GM12892 (cell line): Measurements from ENCODE around the gene TCEAL7. TPM values are rescaled to one million over a fixed set of nuclear protein-coding genes. Genes with fewer than 3 reads are reported as not detected.
A peak's percentile ranks its signal among the peaks of the same experiment; 100 is the strongest.
"Not testable (repeated sequence)": the region's sequence is repeated elsewhere in the genome, so short reads cannot be mapped to it uniquely, and the experiment has no call there.

Source experiments
- DNase-seq: peaks from one replicate; pipeline ENCODE4 v3.0.0; 2011; ENCODE audit not compliant: insufficient read length
- FAIRE-seq: peaks from 2 replicates; lab custom pipeline; 2011; peaks lifted over from hg19 to GRCh38; lab: Jason Lieb, UNC
- POLR2A ChIP-seq: IDR thresholded peaks from 2 replicates; pipeline ENCODE4 v1.6.1; 2011; ENCODE audit warnings: low read depth, low read length, control low read depth
- POLR2AphosphoS5 ChIP-seq: IDR thresholded peaks from 2 replicates; pipeline ENCODE4 v1.6.1; 2011; ENCODE audit warnings: low read depth, low read length, control low read depth
- TAF1 ChIP-seq: IDR thresholded peaks from 2 replicates; pipeline ENCODE4 v1.6.1; 2011; ENCODE audit warnings: low read depth, mild to moderate bottlenecking, control low read depth, low read length, borderline replicate concordance
- polyA plus RNA-seq: library from polyadenylated mRNA; unstranded; fragments of >200 nt; gene quantifications from one replicate; pipeline ENCODE4 v1.2.1, GENCODE V29; 2012; ENCODE audit warnings: missing spikeins, inconsistent platforms; ENCODE audit not compliant: missing spikeins

The TCEAL7 gene, protein sequence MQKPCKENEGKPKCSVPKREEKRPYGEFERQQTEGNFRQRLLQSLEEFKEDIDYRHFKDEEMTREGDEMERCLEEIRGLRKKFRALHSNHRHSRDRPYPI
- not detected for polyA plus RNA-seq

GRCh38 chrX:103329991-103330390, at the start of gene TCEAL7:
TSS of gene TCEAL7 (plus strand) at chrX:103330239. CDS start at chrX:103331404, 1,165 bp downstream.
- FAIRE-seq (no peak), DNase-seq (no peak)
- TF ChIP-seq POLR2AphosphoS5 (no peak), POLR2A (no peak), TAF1 (no peak)

- no peak for DNase-seq
- TF ChIP-seq POLR2AphosphoS5 (no peak), POLR2A (no peak), TAF1 (no peak)
- no peak for FAIRE-seq
Observed at GRCh38 chrX:103293118-103293517, 36.9 kb upstream of the TCEAL7 start.

DNA sequence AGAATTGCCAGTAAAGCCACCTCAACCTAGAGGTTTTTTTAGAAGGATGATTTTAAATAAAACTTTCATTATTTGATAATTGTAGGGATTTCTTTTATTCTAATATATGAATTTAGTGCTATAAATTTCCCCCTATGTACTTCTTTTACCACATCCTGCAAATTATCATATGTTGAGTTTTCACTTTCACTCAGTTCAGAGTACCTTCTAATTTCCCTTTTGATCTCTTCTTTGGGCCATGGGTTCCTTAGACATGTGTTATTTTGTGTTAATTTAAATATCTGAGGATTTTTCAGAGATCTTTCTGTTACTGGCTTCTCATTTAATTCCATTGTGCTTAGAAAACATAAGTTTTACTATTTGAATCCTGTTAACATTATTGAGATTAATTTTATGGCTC, 25.3 kb upstream of the TCEAL7 start:
- DNase-seq: no peak
- TF ChIP-seq TAF1: no peak
- no peak for TF ChIP-seq POLR2AphosphoS5
- no peak for TF ChIP-seq POLR2A
- FAIRE-seq: no peak

DNA sequence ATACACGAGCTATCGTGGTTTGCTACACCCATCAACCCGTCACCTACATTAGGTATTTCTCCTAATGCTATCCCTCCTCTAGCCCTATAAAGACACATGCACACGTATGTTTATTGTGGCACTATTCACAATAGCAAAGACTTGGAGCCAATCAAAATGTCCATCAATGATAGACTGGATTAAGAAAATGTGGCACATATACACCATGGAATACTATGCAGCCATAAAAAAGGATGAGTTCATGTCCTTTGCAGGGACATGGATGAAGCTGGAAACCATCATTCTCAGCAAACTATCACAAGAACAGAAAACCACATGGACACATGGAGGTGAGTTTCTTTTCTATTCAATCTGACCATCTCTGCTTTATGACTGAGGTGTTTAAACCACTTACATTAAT, 24.4 kb upstream of the TCEAL7 start:
- DNase-seq, FAIRE-seq: not testable (repeated sequence)

DNA sequence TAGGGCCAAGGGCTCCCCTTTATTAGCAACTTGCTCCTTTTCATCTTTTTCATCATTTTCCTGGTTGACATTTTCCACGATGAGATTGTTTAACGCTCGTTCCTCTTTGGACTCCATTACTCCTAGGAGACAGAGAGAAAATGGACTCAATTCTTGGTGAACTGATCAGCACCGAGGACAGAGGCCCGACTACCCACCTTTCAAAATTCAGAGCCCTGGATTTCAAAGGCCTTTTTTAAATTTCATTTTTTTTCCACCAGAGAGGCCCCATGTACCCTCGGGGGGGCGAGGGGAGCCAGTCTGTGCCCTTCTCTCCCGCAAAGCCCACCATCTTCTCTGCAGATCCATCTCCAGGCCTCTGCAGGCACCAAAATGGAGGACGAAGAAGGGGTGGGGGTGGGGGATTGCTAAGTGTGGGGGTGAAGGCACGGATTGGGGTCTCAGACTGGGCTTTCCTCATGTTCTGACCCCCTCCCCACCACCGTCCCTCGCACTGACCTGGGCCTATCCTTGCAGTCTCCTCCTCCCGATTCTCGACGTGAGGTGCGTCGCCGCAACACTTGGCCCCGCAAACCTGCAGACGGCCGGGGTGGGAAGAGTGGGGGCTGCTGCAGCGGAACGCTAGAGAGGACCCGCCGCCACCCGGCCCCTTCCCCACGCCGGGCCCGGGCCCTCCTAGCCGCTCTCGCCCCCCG, 20.0 kb upstream of the TCEAL7 start:
- DNase-seq (no peak), FAIRE-seq (no peak)
- TF ChIP-seq POLR2A (no peak), POLR2AphosphoS5 (no peak), TAF1 (no peak)

GRCh38 chrX:103310555-103311398, 19.3 kb upstream of the TCEAL7 start, which contains the start of gene BEX2:
TSS of gene BEX2 (minus strand) at chrX:103310990. CDS start at chrX:103309976, 1,014 bp downstream.
- TF ChIP-seq TAF1: no peak
- no peak for TF ChIP-seq POLR2AphosphoS5
- TF ChIP-seq POLR2A: no peak
- FAIRE-seq: no peak
- peak; percentile 39 for DNase-seq

DNA sequence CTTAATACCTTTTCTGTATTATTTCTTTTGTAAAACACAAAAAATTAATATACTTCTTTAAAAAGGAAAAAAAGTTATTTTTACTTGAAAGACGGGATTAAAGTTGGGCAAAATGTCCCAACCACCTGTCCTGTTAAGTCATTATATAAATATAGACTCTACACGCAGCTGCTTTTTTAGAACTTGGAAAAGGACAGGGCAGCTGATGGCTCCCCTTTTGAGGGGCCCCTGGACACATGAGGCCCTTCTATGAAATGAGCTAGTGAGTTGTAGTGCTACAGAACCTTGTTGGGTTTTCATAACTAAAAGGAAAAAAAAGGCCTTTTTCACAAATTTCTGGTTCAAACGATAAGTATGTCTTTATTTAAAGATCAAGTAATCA, 18.6 kb upstream of the TCEAL7 start:
- DNase-seq (no peak), FAIRE-seq (no peak)
- TF ChIP-seq TAF1: no peak
- TF ChIP-seq POLR2AphosphoS5: no peak

DNA sequence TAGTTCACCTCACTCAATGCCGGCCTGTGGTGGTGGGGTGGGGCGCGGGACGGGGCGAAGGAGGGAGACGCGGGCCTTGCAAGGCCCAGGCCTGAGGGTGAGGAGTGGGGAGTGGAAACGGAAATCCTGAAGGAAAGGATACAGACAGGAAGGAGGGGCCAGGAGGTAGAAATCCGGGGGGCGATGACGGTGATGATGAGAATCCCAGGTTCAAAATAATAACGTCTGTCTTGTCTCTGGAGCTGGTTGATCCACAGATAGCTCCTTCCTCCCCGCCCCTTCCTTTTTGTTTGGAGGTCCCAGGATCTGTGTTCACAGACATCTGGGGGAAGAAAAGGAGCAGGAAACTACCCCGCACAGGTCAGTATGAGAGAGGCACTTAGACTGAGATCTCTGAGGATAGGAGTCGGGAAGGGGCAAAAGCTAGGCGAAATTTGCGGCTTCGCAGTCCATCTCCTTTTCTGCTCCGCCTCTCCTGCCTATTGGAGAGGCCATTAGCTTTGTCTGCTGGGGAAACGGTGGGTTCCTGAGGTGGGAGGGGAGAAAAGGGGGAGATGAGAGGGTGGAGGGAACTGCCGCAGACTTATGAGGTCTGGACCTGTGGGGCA, 746 bp downstream of the TCEAL7 start:
- TF ChIP-seq TAF1: no peak
- TF ChIP-seq POLR2A: no peak
- TF ChIP-seq POLR2AphosphoS5: no peak
- DNase-seq (no peak), FAIRE-seq (no peak)

GRCh38 chrX:103338663-103339062, 8.6 kb downstream of the TCEAL7 start:
- DNase-seq (no peak), FAIRE-seq (no peak)
- no peak for TF ChIP-seq POLR2A
- no peak for TF ChIP-seq POLR2AphosphoS5
- TF ChIP-seq TAF1: no peak

- no peak for FAIRE-seq
- TF ChIP-seq POLR2AphosphoS5 (no peak), POLR2A (no peak), TAF1 (no peak)
- no peak for DNase-seq
Observed at GRCh38 chrX:103343105-103343504, 13.1 kb downstream of the TCEAL7 start.

DNA sequence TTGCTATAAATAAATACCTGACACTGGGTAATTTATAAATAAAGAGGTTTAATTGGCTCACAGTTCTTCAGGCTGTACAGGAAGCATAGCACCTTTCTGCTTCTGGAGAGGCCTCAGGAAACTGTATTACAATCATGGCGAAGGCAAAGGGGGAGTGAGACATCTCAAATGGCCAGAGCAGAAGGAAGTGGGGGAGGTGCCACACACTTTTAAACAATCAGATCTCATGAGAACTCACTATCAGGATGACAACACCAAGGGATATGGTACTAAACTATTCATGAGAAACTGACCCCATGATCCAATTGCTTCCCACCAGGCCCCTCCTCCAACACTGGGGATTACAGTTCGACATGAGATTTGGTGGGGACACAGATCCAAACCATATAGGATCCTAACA, 14.6 kb downstream of the TCEAL7 start:
- no peak for TF ChIP-seq POLR2AphosphoS5
- no peak for TF ChIP-seq POLR2A
- TF ChIP-seq TAF1: no peak
- FAIRE-seq (no peak), DNase-seq (no peak)
